Raji (cell line): ENCODE results near the gene PAPOLB.

Source experiments
- POLR2A ChIP-seq: IDR thresholded peaks from 2 replicates; pipeline ENCODE4 v1.6.1; 2011; ENCODE audit warnings: low read depth, low read length, control low read depth; ENCODE audit not compliant: insufficient read depth

Gene PAPOLB

GRCh38 chr7:4823441-4824119, 38.2 kb downstream of the PAPOLB start:
- no peak for TF ChIP-seq POLR2A

- TF ChIP-seq POLR2A, result no peak
These were observed 39.2 kb downstream of the PAPOLB start for GRCh38 chr7:4822677-4823076.

- no peak for TF ChIP-seq POLR2A
These were observed 40.8 kb downstream of the PAPOLB start for GRCh38 chr7:4820967-4821471.

- no peak for TF ChIP-seq POLR2A
These were observed 41.3 kb downstream of the PAPOLB start for GRCh38 chr7:4820405-4820966.

- no peak for TF ChIP-seq POLR2A
These were observed 42.0 kb downstream of the PAPOLB start for GRCh38 chr7:4819560-4820404.

- TF ChIP-seq POLR2A, result no peak
These were observed 43.6 kb downstream of the PAPOLB start for GRCh38 chr7:4818000-4818794.

- no peak for TF ChIP-seq POLR2A
These were observed 44.5 kb downstream of the PAPOLB start for GRCh38 chr7:4817178-4817901.

- TF ChIP-seq POLR2A, result no peak
These were observed 45.3 kb downstream of the PAPOLB start for GRCh38 chr7:4816419-4817080.

GRCh38 chr7:4815609-4816418, 46.0 kb downstream of the PAPOLB start:
- TF ChIP-seq POLR2A, result no peak

GRCh38 chr7:4815121-4815520, 46.7 kb downstream of the PAPOLB start:
- TF ChIP-seq POLR2A, result no peak

- TF ChIP-seq POLR2A, result no peak
These were observed 47.4 kb downstream of the PAPOLB start for GRCh38 chr7:4814433-4814832.

GRCh38 chr7:4809666-4810065, 52.2 kb downstream of the PAPOLB start:
- no peak for TF ChIP-seq POLR2A

GRCh38 chr7:4809091-4809591, 52.7 kb downstream of the PAPOLB start:
- no peak for TF ChIP-seq POLR2A

- TF ChIP-seq POLR2A, result no peak
These were observed 53.3 kb downstream of the PAPOLB start for GRCh38 chr7:4808565-4808964.
